Osteoblast (primary cell): ENCODE data around the gene AKAP7. TPM values are rescaled to one million over a fixed set of nuclear protein-coding genes. Genes with fewer than 3 reads are reported as not detected.

Source experiments
- DNase-seq: peaks from one replicate; pipeline ENCODE4 v3.0.0; 2011; ENCODE audit warnings: low spot score, mixed read lengths; ENCODE audit not compliant: insufficient read length; ENCODE audit errors: missing footprints
- H2AFZ ChIP-seq: 2 replicates; pipeline ENCODE4 v1.6.0; 2011; ENCODE audit warnings: mild to moderate bottlenecking, low read length
- H3K27ac ChIP-seq: 2 replicates; pipeline ENCODE4 v1.5.1; 2011; ENCODE audit warnings: mild to moderate bottlenecking, low read depth, low read length, moderate library complexity
- H3K27me3 ChIP-seq: 2 replicates; pipeline ENCODE4 v1.6.0; 2012; ENCODE audit warnings: mild to moderate bottlenecking, control low read depth, inconsistent platforms, low read length, moderate library complexity; ENCODE audit not compliant: insufficient read depth
- H3K36me3 ChIP-seq: 2 replicates; pipeline ENCODE4 v1.5.1; 2011; ENCODE audit warnings: mild to moderate bottlenecking, low read length, control low read depth, moderate library complexity; ENCODE audit not compliant: insufficient read depth
- H3K4me1 ChIP-seq: 2 replicates; pipeline ENCODE4 v1.5.1; 2011; ENCODE audit warnings: mild to moderate bottlenecking, low read length, control low read depth, moderate library complexity; ENCODE audit not compliant: insufficient read depth
- H3K4me2 ChIP-seq: 2 replicates; pipeline ENCODE4 v1.6.0; 2011; ENCODE audit warnings: mild to moderate bottlenecking, low read length; ENCODE audit not compliant: insufficient read depth
- H3K4me3 ChIP-seq: fragments of 200-600 bp; sonication (generic); 3 replicates; pipeline ENCODE4 v1.5.1; 2012; ENCODE audit warnings: mild to moderate bottlenecking, low read length, inconsistent platforms; ENCODE audit not compliant: insufficient read depth
- H3K79me2 ChIP-seq: 2 replicates; pipeline ENCODE4 v1.6.0; 2012; ENCODE audit warnings: mild to moderate bottlenecking, low read length, control low read depth, inconsistent platforms; ENCODE audit not compliant: insufficient read depth
- H3K9me3 ChIP-seq: 2 replicates; pipeline ENCODE4 v1.5.1; 2011; ENCODE audit warnings: low read depth, low read length, control low read depth
- H4K20me1 ChIP-seq: 2 replicates; pipeline ENCODE4 v1.6.0; 2012; ENCODE audit warnings: mild to moderate bottlenecking, low read length, control low read depth; ENCODE audit not compliant: insufficient read depth
- total RNA-seq: library from RNA; depleted of rRNA; stranded (reverse); fragments of >200 nt; gene quantifications from 2 replicates; pipeline ENCODE4 v1.2.3, GENCODE V29; 2012
- TF ChIP-seq, protein P1 (sequence below): IDR thresholded peaks from 2 replicates; pipeline ENCODE4 v1.5.1; 2011; ENCODE audit warnings: mild to moderate bottlenecking, low read depth, low read length, moderate library complexity; ENCODE audit errors: extremely low read depth

AKAP7 gene
- total RNA-seq, 1 donor: 4.0 TPM

DNA sequence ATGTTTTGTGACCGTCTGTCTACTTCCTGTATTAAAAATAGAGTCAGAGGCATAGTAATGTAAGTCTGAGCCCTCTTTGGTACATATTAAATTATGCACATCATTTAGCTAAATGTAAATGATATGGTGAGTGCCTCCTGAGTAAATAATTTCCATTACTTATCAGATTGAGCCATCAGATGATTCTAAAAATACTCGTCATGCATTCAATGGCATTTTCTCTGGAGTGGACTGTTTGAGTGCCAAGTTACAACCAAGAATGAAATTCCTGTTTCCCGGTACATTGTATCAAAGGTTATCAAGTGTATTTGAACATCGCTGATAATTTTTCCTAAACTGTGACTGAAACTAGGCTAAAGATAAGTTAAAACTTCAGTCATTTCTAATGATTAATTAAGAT is 81.0 kb downstream of the AKAP7 start:
- Histone ChIP-seq H3K27ac (no peak overlapping the region), H3K4me1 (no peaks in the 10 kb centered on the region), H2AFZ (no peak overlapping the region), H4K20me1 (no peaks in the 10 kb centered on the region), H3K4me3 (no peak overlapping the region), H3K27me3 (no peaks in the 10 kb centered on the region), H3K4me2 (no peak overlapping the region), H3K79me2 (no peaks in the 10 kb centered on the region), H3K36me3 (no peaks in the 10 kb centered on the region), H3K9me3 (no peaks in the 10 kb centered on the region)
- no peak for DNase-seq
- TF ChIP-seq, protein P1, sequence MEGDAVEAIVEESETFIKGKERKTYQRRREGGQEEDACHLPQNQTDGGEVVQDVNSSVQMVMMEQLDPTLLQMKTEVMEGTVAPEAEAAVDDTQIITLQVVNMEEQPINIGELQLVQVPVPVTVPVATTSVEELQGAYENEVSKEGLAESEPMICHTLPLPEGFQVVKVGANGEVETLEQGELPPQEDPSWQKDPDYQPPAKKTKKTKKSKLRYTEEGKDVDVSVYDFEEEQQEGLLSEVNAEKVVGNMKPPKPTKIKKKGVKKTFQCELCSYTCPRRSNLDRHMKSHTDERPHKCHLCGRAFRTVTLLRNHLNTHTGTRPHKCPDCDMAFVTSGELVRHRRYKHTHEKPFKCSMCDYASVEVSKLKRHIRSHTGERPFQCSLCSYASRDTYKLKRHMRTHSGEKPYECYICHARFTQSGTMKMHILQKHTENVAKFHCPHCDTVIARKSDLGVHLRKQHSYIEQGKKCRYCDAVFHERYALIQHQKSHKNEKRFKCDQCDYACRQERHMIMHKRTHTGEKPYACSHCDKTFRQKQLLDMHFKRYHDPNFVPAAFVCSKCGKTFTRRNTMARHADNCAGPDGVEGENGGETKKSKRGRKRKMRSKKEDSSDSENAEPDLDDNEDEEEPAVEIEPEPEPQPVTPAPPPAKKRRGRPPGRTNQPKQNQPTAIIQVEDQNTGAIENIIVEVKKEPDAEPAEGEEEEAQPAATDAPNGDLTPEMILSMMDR: no peak

DNA sequence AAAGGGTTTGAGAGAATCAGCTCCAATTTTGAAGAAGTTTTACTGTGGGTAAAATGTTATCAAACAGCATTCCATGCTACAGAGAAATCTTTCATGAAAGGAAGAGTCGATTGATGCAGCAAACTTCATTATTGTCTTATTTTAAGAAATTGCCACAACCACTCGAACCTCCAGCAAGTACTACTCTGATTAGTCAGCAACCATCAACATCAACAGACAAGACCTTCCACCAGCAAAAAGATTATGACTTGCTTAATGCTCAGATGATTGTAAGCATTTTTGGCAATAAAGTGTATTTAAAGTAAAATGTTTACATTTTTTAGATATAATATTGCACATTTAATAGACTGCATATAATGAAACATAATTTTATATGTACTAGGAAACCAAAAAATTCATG is 87.5 kb downstream of the AKAP7 start:
- TF ChIP-seq, protein P1: no peak
- DNase-seq: no peak

DNA sequence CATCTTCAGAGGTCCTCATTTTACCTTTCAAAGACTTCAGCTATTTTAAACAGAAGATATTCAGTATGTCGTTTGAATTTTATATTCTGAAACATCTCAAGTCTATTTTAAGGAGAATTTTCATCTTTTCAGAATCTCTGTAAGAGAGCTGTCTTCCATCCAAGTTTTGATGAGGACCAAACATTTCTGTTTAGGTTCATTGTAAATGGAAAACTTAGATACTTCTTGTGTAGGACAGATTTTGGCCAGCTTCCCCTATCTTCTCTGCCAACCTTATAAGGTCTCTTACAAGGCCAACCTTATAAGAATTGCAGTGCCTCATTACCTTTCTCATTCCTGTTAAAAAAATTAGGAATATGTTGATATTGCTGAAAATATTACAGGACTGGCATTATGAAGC is 88.1 kb downstream of the AKAP7 start:
- Histone ChIP-seq H3K79me2 (no peaks in the 10 kb centered on the region), H3K4me2 (no peak overlapping the region), H3K27ac (no peak overlapping the region), H3K4me1 (no peaks in the 10 kb centered on the region), H4K20me1 (no peaks in the 10 kb centered on the region), H3K4me3 (no peak overlapping the region), H2AFZ (no peak overlapping the region), H3K27me3 (no peaks in the 10 kb centered on the region), H3K36me3 (no peaks in the 10 kb centered on the region), H3K9me3 (no peaks in the 10 kb centered on the region)
- TF ChIP-seq, protein P1: no peak
- no peak for DNase-seq

More for the DNA sequence above, 87.5 kb downstream of the AKAP7 start:
- no peaks in the 10 kb centered on the region for H3K36me3 ChIP-seq
- no peak overlapping the region for H2AFZ ChIP-seq
- no peak overlapping the region for H3K4me2 ChIP-seq
- H4K20me1 ChIP-seq: no peaks in the 10 kb centered on the region
- no peaks in the 10 kb centered on the region for H3K4me1 ChIP-seq
- H3K79me2 ChIP-seq: no peaks in the 10 kb centered on the region
- no peaks in the 10 kb centered on the region for H3K27me3 ChIP-seq
- no peak overlapping the region for H3K27ac ChIP-seq
- no peaks in the 10 kb centered on the region for H3K9me3 ChIP-seq
- H3K4me3 ChIP-seq: no peak overlapping the region

DNA sequence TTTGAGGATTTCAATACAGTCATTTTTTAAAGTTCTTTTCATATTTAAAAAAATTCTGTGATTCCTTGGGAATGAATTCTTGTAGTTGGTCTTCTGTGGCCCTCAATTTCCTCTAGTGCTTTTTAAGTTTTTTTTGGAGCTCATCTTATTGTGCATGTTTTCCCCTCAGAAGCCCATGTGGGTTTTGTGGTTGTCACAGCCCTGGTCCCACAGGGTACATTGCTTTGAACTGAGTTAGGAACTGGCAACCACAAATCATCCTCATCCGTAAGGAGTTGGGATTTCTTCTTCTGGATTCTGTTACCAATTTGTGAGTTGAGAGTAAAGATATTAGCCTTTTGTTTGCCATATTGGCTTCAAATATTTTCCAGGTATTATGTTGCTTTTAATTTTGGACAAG is 89.9 kb downstream of the AKAP7 start:
- H3K4me1 ChIP-seq: no peaks in the 10 kb centered on the region
- TF ChIP-seq, protein P1: no peak
- H3K9me3 ChIP-seq: no peaks in the 10 kb centered on the region
- no peak for DNase-seq
- no peaks in the 10 kb centered on the region for H3K36me3 ChIP-seq
- H4K20me1 ChIP-seq: no peaks in the 10 kb centered on the region
- no peaks in the 10 kb centered on the region for H3K27me3 ChIP-seq
- no peak overlapping the region for H3K27ac ChIP-seq
- no peak overlapping the region for H2AFZ ChIP-seq
- no peak overlapping the region for H3K4me2 ChIP-seq
- no peak overlapping the region for H3K4me3 ChIP-seq
- no peaks in the 10 kb centered on the region for H3K79me2 ChIP-seq
